GM21381 (cell line): Measurements from ENCODE around the gene WIPF2.
"Not testable (repeated sequence)": the region's sequence is repeated elsewhere in the genome, so short reads cannot be mapped to it uniquely, and the experiment has no call there.

Experiments used
- ATAC-seq: cut with Tn5 transposase; IDR thresholded peaks from one replicate; pipeline ENCODE4 v1.9.1; 2021; ENCODE audit warnings: mild to moderate bottlenecking, moderate library complexity; ENCODE audit not compliant: unreplicated experiment

The WIPF2 gene

DNA sequence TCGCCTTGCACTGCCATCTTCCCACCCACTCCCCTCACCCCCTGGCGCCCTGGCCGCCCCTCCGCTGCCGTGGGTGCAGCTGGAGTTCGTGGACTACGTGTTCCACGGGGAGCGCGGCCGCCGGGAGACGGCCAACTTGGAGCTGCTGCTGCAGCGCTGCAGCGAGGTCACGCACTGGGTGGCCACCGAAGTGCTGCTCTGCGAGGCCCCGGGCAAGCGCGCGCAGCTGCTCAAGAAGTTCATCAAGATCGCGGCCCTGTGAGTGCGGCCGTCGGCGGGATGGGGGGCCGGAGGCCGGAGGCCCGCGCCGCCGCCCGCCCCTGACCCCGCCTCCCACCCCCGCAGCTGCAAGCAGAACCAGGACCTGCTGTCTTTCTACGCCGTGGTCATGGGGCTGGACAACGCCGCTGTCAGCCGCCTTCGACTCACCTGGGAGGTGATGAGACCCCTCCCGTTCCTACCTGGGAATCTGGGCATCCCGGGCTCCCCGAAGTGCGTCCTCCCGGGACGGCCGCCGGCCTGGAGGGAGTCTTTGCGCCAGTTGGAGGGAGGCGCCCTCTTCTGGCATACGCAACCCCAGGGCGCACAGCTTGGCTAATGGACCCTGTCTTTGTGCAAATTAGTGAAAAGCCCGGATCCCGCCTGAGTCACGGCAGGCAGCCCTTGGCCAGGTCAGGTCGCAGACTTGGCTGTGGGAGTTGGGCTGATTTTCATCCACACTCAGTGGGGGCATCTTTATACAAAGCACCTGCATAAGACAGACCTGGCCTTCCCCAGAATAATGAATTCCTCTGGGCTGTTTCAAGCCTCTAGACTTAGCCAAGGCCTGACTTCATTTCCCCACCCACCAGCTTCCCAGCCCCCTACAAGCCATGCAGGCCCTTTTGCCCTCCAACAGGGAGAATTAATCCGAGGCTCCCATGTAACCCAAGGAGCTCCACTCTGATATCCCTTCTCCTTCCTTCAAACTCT, 27.6 kb upstream of the WIPF2 start:
- no peak for ATAC-seq

DNA sequence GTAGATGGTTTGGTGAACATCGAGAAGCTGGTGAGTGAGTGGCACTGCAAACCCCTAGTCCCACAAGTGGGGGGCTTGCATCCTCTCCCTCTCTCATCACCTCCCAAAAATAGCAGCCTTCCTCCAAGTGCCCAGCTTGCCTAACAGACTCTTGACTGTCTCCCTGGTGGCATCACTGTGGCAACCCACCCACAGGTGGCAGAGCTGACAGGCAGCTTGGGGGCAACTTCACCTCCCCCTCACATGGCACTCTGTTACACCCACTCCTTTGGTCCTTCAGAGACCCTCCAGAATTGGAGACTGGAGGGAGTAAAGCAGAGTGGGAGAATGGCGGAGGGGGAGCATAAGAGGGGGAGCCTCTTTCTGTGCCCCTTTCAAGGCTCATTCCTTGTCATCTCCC, 26.1 kb upstream of the WIPF2 start:
- ATAC-seq = no peak

DNA sequence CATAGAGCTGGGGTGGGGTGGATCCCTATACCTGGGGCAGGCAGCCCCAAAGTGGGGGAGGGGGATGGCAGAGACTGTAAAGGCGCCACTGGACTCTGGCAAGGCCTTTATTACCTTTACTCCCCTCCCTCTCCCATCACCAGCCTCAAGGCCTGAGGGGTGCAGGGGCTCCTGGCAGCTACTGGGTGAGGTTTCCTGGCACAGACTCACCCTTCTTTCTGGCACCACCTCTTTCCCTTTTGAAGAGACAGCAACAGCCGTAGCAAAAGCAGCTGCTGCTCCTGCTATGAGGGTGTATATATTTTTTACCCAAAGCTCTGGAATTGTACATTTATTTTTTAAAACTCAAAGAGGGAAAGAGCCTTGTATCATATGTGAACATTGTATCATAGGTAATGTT, 24.3 kb upstream of the WIPF2 start:
- ATAC-seq = no peak

DNA sequence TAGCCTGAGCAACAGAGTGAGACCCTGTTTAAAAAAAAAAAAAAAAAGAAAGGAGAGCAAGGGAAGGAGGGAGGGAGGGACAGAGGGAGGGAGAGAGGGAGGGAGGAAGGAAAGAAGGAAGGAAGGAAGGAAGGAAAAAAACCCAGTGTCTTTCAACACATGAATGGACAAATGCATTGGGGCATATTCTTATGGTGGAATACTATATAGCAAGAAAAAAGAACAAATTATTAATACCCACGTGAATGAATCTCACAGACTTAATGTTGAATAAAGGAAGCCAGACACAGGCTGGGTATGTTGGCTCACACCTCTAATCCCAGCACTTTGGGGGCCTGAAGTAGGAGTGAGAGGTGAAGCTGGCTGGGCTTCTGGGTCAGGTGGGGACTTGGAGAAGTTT, 21.6 kb upstream of the WIPF2 start:
- no peak for ATAC-seq

DNA sequence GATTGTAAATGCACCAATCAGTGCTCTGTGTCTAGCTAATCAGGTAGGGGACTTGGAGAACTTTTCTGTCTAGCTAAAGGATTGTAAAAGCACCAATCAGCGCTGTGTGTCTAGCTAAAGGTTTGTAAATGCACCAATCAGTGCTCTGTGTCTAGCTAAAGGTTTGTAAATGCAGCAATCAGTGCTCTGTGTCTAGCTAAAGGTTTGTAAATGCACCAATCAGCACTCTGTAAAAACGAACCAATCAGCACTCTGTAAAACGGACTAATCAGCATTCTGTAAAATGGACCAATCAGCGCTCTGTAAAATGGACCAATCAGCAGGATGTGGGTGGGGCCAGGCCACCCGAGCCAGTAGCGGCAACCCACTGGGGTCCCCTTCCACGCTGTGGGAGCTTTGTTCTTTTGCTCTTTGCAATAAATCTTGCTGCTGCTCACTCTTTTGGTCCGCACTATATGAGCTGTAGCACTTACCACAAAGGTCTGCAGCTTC, 21.1 kb upstream of the WIPF2 start:
- ATAC-seq = not testable (repeated sequence)

DNA sequence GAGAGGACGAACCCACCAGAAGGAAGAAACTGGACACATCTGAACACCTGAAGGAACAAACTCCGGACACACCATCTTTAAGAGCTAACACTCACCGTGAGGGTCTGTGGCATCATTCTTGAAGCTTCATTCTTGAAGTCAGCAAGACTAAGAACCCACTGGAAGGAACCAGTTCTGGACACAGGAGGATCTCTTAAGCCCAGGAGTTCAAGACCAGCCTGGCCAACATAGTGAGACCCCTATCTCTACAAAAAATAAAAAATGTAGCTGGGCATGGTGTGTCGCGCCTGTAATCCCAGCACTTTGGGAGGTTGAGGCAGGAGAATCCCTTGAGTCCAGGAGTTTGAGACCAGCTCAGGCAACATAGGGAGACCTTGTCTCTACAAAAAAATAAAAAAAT, 20.5 kb upstream of the WIPF2 start:
- ATAC-seq = no peak

DNA sequence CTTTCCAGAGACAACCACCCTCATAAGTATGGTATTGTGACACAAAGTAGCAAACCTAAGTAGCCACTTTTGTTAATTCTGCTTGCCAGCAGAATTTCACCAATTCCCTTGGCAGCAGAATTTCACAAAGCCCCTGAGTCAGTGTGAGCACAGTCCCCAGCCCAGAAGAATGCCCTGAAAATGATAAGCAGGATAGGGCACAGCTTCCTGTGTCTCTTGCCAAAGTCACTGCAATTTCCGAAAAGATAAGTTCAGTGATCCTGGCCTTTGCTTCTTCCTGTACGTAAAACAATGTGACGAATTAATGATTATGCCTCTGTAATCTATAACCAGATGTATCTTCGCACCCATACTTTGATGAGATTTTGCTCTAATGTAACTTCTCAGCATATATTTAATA, 16.0 kb upstream of the WIPF2 start:
- no peak for ATAC-seq

DNA sequence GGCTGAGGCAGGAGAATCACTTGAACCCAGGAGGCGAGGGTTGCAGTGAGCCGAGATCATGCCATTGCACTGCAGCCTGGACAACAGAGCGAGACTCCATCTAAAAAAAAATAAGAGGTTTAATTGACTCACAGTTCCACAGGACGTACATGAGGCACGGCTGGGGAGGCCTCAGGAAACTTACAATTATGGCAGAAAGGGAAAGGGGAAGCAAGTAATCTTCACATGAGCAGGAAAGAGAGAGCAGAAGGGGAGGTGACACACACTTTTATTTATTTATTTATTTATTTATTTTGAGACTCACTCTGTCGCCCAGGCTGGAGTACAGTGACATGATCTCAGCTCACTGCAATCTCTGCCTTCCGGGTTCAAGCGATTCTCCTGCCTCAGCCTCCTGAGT, 12.9 kb upstream of the WIPF2 start:
- ATAC-seq = not testable (repeated sequence)

DNA sequence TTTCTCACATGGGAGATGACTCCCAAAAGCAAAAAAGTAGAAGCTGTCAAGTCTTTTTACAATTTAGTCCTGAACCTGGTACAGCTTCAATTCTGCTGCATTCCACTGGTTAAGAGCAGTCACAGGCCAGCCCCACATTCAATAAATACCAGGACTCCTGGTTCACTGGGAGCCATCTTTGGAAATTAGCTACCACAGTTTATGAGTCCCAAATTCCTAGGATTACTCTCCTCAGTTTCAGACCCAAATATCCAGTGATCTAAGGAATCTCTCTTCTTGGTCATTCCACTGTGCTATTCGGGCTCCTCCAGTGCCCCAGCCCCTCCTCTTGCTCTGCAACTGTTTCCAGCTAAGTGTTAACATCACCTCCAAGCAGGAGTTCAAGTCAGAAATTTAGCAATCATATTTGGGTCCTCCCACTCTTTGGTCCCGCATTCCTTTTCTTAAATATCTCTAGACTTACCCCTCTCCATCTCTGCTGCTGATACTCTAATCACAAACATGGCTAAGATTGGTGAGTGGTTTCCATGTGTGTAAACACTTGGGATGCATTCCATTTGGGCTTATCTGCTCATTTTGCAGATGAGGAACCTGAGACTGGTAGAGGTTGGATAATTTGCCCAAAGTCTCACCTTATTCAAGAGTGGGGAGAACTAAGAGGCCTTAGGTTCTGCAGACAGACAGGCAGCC, 9.6 kb upstream of the WIPF2 start:
- no peak for ATAC-seq

DNA sequence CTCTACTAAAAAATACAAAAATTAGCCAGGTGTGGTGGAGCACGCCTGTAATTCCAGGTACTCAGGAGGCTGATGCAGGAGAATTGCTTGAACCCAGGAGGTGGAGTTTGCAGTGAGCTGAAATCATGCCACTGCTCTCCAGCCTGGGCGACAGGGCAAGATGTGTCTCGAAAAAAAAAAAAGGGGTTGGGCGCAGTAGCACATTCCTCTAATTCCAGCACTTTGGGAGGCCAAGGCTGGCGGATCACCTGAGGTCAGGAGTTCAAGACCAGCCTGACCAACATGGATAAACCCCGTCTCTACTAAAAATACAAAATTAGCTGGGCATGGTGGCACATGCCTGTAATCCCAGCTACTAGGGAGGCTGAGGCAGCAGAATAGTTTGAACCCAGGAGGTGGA, 5.2 kb upstream of the WIPF2 start:
- not testable (repeated sequence) for ATAC-seq

DNA sequence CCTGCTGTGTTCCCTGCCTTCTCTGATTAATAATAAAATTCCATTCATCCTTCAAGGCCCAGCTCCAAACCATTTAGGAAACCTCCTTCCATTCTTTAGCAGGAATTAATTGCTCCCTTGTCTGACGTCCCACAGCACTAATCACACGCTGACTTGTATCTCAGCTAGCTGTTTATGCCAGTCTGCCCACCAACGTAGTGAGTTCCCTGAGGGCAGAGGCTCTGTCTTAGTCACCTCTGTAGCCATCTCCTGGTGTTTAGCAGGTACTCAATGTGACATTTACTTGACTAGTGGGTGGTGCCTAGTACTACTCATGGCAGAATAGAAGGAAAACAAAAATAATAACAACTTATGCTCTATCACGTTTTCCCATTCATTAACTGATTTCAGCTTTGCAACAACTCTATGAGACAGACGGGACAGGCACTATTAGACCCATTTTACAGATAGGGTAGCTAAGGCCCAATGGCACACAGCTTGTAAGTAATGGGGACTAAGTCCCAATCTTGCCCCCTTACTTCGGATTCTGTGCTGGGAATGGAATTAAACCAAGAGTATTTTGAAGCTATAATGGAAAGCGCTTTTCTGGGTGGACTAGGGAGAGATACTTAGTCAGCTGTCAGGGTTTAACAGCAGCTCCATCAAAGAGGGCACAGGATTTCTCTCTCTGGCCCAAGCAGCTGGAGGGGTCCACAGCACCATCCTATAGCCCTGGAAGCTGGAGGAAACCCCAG, 931 bp upstream of the WIPF2 start:
- ATAC-seq = no peak

DNA sequence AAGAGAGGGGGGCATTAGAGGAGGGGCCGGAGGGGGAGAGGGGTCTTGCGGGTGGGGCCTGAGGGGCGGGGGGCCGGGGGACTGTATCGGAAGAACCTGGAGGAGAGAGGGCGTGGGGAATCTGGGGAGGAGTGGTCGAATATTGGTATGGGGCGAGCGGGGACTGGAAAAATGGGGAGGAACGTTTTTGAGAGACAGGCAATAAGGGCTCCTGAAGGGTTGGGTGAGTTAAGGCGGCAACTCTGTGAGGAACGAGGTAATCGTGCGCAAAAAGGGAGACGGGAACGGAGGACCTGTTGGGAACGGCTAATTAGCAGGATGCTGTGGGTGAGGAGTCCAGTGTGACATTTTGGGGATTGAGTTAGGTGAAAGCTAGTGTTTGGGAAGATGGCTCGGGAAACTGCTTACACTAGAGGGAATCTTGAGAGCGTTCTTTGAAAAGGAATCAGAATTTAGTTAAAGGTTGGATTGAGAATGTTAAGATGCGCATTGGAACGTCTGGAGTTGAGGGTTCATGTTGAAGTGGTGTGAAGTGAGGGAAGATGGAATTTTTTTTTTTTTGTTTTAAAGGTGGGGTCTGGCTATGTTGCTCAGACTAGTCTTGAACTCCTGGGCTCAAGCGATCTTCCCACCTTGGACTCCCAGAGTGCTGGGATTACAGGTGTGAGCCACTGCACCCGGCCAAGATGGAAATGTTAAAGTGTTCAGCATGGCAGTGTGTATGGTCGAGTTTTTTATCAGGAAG, 662 bp downstream of the WIPF2 start:
- peak; percentile 18 for ATAC-seq

DNA sequence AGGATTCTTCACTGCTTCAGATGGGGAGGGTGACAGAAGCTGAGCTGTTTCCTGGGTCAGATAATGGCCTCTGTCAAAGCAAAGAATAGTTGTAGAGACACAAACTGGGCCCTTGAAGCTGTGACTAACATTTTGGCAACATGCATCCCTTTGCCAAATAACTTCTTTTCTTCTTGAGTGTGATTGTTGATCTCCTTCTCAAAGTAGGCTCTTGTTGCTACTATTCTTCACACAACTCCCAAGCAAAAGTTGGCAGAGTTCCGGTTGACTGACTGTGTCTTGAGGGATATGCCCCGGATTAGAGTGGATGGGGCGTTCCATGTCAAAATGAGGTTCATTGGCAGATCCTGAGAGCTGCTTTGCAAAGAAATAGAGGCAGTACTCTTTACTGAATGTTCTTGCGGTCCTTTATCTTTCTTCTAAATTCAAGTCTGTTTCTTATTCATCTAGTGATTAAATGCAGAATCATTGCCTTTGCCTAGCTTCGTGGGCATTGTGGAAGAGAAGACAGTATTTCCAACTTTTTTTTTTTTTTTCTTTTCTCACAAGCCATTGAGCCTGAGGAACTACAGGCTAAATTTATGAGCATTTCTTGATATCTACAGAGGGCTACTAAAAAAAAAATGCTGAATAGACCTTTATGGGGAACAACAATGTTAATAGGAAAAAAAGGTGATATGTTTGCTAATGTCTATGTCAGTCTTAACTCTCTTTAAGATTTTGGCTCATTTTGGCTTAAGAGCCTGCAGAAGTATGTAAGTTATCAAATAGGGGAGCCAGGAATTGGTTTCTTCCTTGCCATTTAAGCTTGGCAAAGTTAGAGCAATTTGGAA, 5.8 kb downstream of the WIPF2 start:
- ATAC-seq = no peak

DNA sequence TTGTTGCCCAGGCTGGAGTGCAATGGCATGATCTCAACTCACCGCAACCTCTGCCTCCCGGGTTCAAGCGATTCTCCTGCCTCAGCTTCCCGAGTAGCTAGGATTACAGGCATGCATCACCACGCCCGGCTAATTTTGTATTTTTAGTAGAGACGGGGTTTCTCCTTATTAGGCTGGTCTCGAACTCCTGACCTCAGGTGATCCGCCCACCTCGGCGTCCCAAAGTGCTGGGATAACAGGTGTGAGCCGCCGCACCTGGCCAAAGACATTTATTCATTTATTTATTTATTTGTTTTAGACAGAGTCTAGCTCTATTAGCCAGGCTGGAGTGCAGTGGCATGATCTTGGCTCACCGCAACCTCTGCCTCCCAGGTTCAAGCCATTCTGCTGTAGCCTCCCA, 10.0 kb downstream of the WIPF2 start:
- ATAC-seq = not testable (repeated sequence)

DNA sequence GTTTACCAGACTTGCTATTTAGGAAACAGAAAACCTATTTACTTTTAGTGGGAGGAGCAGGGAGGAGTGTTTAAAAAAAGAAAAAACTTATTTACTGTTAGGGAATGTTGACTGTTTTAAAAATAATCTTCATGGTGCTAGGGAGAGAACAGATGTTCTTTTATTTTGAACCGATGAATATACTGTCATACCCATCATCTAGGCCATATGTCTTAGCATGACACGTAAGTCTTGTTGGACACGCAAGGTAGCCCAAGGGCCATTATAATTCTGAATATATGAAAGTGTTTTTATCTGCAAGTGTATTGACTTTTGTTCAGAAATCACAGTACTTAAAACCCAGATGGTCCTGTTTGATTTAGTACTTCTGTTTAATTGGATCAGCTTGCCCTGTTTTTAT, 11.6 kb downstream of the WIPF2 start:
- ATAC-seq = no peak

DNA sequence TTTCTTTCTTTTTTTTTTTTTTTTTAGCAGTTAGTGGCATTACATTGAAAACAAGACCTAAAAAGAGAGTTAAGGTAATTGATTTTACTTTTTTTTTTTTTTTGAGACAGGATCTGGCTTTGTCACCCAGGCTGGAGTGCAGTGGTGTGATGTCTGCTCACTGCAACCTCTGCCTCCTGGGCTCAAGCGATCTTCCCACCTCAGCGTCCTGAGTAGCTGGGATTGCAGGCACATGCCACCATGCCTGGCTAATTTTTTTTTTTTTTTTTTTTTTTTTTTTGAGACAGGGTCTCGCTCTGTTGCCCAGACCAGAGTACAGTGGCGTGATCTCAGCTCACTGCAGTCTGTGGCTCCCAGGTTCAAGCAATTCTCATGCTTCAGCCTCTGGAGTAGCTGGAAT, 12.8 kb downstream of the WIPF2 start:
- ATAC-seq = not testable (repeated sequence)

DNA sequence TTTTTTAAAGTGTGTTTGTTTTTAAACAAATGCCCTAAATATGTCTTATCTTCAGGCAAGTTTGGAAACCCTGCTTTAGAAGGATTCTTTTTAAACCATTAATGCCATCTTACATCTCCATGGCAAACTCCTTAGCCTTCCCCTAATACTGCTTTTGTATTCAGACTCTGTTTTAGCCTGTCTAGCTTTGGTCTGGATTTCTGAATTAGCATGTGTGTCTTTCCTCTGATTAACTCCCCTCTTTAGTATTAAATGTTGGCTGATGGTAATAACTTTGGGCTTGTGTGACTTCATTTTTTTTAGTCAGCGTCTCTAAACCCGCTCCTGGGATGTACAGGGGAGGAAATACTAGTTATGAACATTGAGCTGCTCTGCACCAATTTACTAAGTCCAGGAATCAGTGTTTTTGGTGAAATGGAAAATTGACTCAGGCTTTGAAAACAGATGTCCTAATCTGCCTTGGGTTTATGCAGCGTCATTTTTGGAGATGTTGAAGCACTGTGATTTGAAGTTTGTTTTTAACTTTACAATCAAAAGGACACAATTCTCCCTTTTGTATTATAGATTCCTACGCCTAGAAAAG, 22.2 kb downstream of the WIPF2 start:
- no peak for ATAC-seq

DNA sequence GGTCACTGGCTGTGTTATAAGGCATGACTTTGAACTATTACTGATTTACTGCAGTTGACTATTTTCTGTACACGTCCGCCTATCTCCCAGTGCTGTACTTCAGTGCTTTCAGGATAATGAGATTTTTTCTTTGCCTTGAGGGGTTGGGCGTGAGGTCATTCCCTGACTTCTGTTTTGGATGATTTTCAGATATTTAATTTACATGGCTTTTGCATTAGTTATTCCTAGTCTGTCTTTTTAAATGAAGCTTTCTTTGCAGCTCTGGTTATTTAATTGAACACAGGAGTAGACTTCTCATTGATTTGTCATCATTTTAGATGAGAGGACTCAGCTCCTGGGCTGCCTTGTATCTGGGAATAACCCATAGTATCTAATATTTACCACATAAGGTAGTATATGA, 23.7 kb downstream of the WIPF2 start:
- no peak for ATAC-seq

DNA sequence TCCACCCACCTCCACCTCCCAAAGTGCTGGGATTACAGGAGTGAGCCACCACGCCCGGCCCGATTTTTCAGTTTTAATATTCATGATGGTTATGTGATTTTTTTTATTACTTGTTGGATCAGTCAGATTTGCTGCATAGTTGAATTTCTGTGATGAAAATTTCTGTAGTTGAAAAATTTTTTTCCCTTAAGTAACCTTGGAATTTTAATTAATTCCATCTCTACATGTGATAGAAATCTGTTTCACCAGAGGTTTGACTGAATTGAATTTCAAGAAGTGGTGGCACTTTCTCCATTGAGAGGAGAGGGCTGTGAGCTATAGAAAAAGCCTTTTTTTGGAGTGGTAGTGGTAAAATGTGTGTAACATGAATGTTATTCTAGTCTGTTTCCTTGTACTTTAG, 24.7 kb downstream of the WIPF2 start:
- no peak for ATAC-seq
